ENCODE measurements around the gene CNTD1. TPM values are rescaled to one million over a fixed set of nuclear protein-coding genes. Genes with fewer than 3 reads are reported as not detected.

Gene CNTD1
- total RNA-seq = not detected in 2 replicates

GRCh38 chr17:42798383-42799380, at the start of gene CNTD1, which contains the start of gene COA3:
TSS of gene CNTD1 (plus strand) at chr17:42798861. CDS start at chr17:42799068, 207 bp downstream.
TSS of gene COA3 (minus strand) at chr17:42798704. CDS start at chr17:42798681, 23 bp downstream.

DNA sequence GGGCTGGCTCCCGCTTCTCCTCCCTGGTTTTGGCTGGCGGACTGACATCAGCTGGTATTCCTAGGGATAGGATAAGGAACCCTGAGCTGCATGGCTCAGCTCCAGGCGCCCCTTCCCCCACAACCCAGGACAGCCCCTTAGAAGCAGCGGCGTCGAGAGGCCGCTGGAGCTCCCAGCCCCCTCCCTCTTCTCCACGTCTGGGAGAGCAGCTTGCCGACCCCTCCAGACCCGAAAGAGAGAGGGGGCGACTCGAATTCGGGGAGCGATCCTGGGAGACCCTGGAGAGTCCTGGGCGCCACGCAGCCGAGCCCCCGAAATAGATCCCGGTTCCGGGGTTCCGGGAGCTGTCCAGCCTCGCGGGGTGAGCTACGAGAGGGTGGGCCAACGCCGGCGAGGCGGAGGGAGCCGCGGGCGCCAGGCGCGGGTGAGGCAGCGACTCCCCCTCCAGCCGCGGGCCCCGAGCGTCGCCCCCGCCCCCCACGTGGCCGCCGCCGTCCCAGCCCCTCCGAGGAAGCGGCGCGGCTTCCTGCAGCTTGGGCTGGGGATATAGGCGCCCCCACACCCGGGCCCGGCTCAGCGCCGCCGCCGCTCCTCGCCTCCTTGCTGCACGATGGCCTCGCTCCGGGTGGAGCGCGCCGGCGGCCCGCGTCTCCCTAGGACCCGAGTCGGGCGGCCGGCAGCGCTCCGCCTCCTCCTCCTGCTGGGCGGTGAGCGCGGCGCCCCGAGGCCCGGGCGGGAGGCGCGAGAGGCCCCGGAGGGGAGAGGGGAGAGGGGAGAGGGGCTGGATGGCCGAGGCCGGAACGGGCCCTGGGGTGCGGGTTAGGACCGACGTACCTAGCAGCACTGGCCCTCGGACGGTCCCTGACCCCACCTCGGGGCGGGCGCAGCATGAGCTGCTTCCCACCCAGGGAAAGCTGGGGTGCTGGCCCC, 37.7 kb upstream of the CNTD1 start, which contains the start of gene RAMP2:
Gene RAMP2, plus strand, starts transcription at position 576 of the 930 bp plus-strand sequence. Its CDS starts 35 bp downstream, at position 611.

DNA sequence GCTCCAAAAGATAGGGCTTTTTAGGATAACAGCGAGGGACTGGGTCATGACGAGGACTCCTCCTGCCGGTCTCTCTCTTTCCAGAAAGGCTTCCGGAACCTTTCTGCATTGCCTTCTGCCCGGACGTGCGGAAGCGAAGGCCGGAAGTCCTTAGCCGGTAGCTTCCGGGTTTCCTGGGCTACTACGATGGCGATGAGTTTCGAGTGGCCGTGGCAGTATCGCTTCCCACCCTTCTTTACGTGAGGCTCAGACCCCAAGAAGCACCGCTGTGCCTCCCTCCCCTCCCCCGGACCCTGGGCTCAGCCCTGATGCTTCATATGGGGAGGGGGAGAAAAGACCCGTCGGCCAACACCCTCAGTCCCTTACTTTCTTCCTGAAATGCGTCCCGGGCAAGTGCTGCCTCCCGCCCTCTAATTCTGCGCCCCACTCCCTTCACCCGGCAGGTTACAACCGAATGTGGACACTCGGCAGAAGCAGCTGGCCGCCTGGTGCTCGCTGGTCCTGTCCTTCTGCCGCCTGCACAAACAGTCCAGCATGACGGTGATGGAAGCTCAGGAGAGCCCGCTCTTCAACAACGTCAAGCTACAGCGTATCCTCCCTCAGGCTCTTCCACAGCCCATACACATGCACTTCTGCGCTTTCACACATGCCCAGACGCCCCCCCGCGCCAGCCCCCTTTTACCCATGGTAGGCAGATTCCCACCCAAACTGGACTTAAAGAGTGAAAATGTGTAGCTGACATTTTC, 25.2 kb upstream of the CNTD1 start, which contains the start of gene VPS25:
Gene VPS25, plus strand, starts transcription at position 160 of the 746 bp plus-strand sequence. Its CDS starts 27 bp downstream, at position 187.

GRCh38 chr17:42779936-42780850, 18.5 kb upstream of the CNTD1 start, which contains the start of gene WNK4:
TSS of gene WNK4 (plus strand) at chr17:42780610. CDS start at chr17:42780699, 89 bp downstream.

GRCh38 chr17:42832934-42833766, 34.5 kb downstream of the CNTD1 start, which contains the start of gene PSME3:
TSS of gene PSME3 (plus strand) at chr17:42833397. CDS start at chr17:42833632, 235 bp downstream.

GRCh38 chr17:42844271-42844670, 45.6 kb downstream of the CNTD1 start, which contains the start of gene AOC2:
TSS of gene AOC2 (plus strand) at chr17:42844580. CDS start at chr17:42844627, 47 bp downstream.

GRCh38 chr17:42850954-42851353, 52.3 kb downstream of the CNTD1 start, which contains the start of gene AOC3:
TSS of gene AOC3 (plus strand) at chr17:42851199. CDS start at chr17:42851344, 145 bp downstream.

Other genes with a start within 250 kb of the CNTD1 start
- 4.0 and 4.9 TPM in 2 replicates for gene HSD17B1, start 245.9 kb upstream of the CNTD1 start, total RNA-seq
- gene COASY, start 236.7 kb upstream of the CNTD1 start, total RNA-seq = 28.9 and 30.2 TPM in 2 replicates
- gene MLX, start 231.8 kb upstream of the CNTD1 start, total RNA-seq = 32.6 and 34.0 TPM in 2 replicates
- gene PSMC3IP, start 221.1 kb upstream of the CNTD1 start, total RNA-seq = 1.9 and 2.5 TPM in 2 replicates
- gene RETREG3, start 189.5 kb upstream of the CNTD1 start, total RNA-seq = 38.4 and 42.7 TPM in 2 replicates
- gene TUBG1, start 189.2 kb upstream of the CNTD1 start, total RNA-seq = 21.0 and 35.8 TPM in 2 replicates
- 17.1 and 17.2 TPM in 2 replicates for gene TUBG2, start 139.6 kb upstream of the CNTD1 start, total RNA-seq
- gene PLEKHH3, start 121.9 kb upstream of the CNTD1 start, total RNA-seq = 40.7 and 42.5 TPM in 2 replicates
- 2.8 and 3.4 TPM in 2 replicates for gene CCR10, start 117.0 kb upstream of the CNTD1 start, total RNA-seq
- 32.9 and 37.9 TPM in 2 replicates for gene CNTNAP1, start 116.3 kb upstream of the CNTD1 start, total RNA-seq
- gene EZH1, start 53.8 kb upstream of the CNTD1 start, total RNA-seq = 11.3 TPM in 2 replicates
- 5.3 and 6.3 TPM in 2 replicates for gene RAMP2, start 37.6 kb upstream of the CNTD1 start, total RNA-seq
- gene VPS25, start 25.4 kb upstream of the CNTD1 start, total RNA-seq = 68.3 and 71.2 TPM in 2 replicates
- 2.0 and 3.9 TPM in 2 replicates for gene WNK4, start 18.3 kb upstream of the CNTD1 start, total RNA-seq
- gene COA3, start 157 bp upstream of the CNTD1 start, total RNA-seq = 49.3 and 60.7 TPM in 2 replicates
- 64.2 and 73.5 TPM in 2 replicates for gene BECN1, start 25.4 kb downstream of the CNTD1 start, total RNA-seq
- 39.0 and 73.8 TPM in 2 replicates for gene PSME3, start 34.5 kb downstream of the CNTD1 start, total RNA-seq
- 0.12 and 0.17 TPM in 2 replicates for gene AOC2, start 45.7 kb downstream of the CNTD1 start, total RNA-seq
- 2.3 and 2.6 TPM in 2 replicates for gene AOC3, start 52.3 kb downstream of the CNTD1 start, total RNA-seq
- not detected in 2 replicates for gene G6PC1, start 101.9 kb downstream of the CNTD1 start, total RNA-seq
- gene AARSD1, start 165.6 kb downstream of the CNTD1 start, total RNA-seq = 20.9 and 31.9 TPM in 2 replicates
- gene PTGES3L, start 181.2 kb downstream of the CNTD1 start, total RNA-seq = 0.12 TPM in 1 of 2 replicates, not detected in the other
- gene RUNDC1, start 181.7 kb downstream of the CNTD1 start, total RNA-seq = 7.7 and 11.3 TPM in 2 replicates
- 1,871 and 2,562 TPM in 2 replicates for gene RPL27, start 199.6 kb downstream of the CNTD1 start, total RNA-seq
- gene IFI35, start 207.9 kb downstream of the CNTD1 start, total RNA-seq = 28.4 and 55.8 TPM in 2 replicates
- 346 and 498 TPM in 2 replicates for gene VAT1, start 223.5 kb downstream of the CNTD1 start, total RNA-seq
- 0.26 and 0.35 TPM in 2 replicates for gene RND2, start 226.4 kb downstream of the CNTD1 start, total RNA-seq

Measured in pericardium fibroblast (primary cell).